Gastroesophageal sphincter (tissue), 3 donors: Measurements from ENCODE around the gene NUP107.

Source experiments
- CTCF ChIP-seq, 4 experiments: fragments of 200-600 bp in 2 of 4; fragments of 450-650 bp in 2 of 4; sonication (generic) in 1 of 4; IDR thresholded peaks; one replicate each; pipeline ENCODE4 v1.5.1; 2017 to 2019; ENCODE audit warnings: antibody characterized with exemption in 4 of 4, mild to moderate bottlenecking in 2 of 4, moderate library complexity in 2 of 4
- EP300 ChIP-seq: sonication (generic); formaldehyde crosslinking; IDR thresholded peaks from one replicate; pipeline ENCODE4 v1.6.1; 2017; ENCODE audit warnings: antibody characterized with exemption, mild to moderate bottlenecking
- POLR2A ChIP-seq, 2 donors: fragments of 450-650 bp; IDR thresholded peaks; one replicate each; pipeline ENCODE4 v1.6.1; 2017; ENCODE audit warnings: antibody characterized with exemption in 2 of 2, mild to moderate bottlenecking in 2 of 2, moderate library complexity in 1 of 2
- POLR2AphosphoS5 ChIP-seq: sonication (generic); formaldehyde crosslinking; IDR thresholded peaks from one replicate; pipeline ENCODE4 v1.6.1; 2017; ENCODE audit warnings: antibody characterized with exemption

DNA sequence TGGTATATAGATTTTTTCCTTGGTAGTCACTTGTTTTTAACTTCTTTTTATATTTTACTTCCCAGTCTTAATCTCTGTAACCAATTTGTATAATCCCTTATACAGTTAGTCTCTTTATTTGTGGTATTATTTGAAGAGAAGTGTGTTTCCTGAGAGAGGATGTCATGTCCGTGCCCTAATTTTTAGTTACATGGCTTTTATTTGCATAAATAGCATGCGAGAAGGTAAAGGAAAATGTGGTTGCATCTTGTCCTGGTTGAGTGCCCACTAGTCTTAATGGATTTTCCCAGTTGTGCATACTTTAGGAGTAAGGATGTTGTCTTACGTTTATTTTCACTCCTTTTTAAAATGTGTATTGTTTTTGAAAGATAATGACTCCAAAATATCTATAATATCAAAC is 48.6 kb upstream of the NUP107 start:
- TF ChIP-seq CTCF (IDR thresholded peaks at IDR 0.05) (no peak), POLR2A (IDR thresholded peaks at IDR 0.05) (no peak), POLR2AphosphoS5 (no peak), EP300 (no peak)
